Measurements from ENCODE around the gene SLC9A3. TPM values are rescaled to one million over a fixed set of nuclear protein-coding genes. Genes with fewer than 3 reads are reported as not detected.

Gene SLC9A3
- total and polyA plus RNA-seq, 2 donors = 2.1 to 2.8 TPM

GRCh38 chr5:539469-540070 lies 15.3 kb upstream of the SLC9A3 start:
- H3K36me3 ChIP-seq (ENCODE audit: insufficient read depth) = no peaks in the 10 kb centered on the region
- no peak overlapping the region for H3K27ac ChIP-seq (ENCODE audit: low read depth)
- no peak overlapping the region for H3K4me3 ChIP-seq (ENCODE audit: low read depth, low read length)
- H3K4me1 ChIP-seq (ENCODE audit: insufficient read depth) = no peaks in the 10 kb centered on the region
- whole genome bisulfite sequencing = 45% methylated on average over 25 of the region's 25 CpGs
- DNase-seq (ENCODE audit: extremely low spot score) = no peak

GRCh38 chr5:538801-539468 lies 14.7 kb upstream of the SLC9A3 start:
- H3K4me1 ChIP-seq (ENCODE audit: insufficient read depth) = no peaks in the 10 kb centered on the region
- no peak overlapping the region for H3K4me3 ChIP-seq (ENCODE audit: low read depth, low read length)
- 65% methylated on average over 27 of the region's 27 CpGs for WGBS
- DNase-seq (ENCODE audit: extremely low spot score) = no peak
- H3K36me3 ChIP-seq (ENCODE audit: insufficient read depth) = no peaks in the 10 kb centered on the region
- no peak overlapping the region for H3K27ac ChIP-seq (ENCODE audit: low read depth)

GRCh38 chr5:538271-538771 lies 14.1 kb upstream of the SLC9A3 start:
- Histone ChIP-seq H3K4me3 (ENCODE audit: low read depth, low read length) (no peak overlapping the region), H3K27ac (ENCODE audit: low read depth) (no peak overlapping the region), H3K4me1 (ENCODE audit: insufficient read depth) (no peaks in the 10 kb centered on the region), H3K36me3 (ENCODE audit: insufficient read depth) (no peaks in the 10 kb centered on the region)
- 93% methylated on average over 27 of the region's 27 CpGs for WGBS
- no peak for DNase-seq (ENCODE audit: extremely low spot score)

DNA sequence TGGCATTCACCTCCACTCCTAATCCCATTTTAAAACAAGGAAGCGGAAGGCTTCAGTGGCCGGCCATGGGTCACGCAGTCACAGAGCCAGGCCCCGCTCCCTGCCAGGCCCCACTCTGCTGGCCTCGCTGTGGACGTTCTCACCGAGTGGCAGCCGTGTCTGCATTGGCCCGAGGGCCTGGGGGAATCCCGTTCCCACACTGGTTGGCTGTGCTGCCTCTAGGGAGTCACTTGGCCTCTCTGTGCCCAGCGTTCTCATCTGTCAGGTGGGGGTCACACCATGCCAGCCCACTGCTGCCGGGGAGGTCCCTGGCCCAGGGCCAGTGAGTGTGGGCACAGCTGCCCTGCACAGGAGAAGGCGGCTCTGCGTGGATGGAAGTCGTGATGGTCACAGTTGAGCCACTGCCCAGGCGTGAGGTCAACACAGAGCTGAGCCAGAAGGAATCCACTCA lies 13.4 kb upstream of the SLC9A3 start:
- WGBS = 88% methylated on average over 16 of the region's 16 CpGs
- no peak overlapping the region for H3K27ac ChIP-seq (ENCODE audit: low read depth)
- H3K4me1 ChIP-seq (ENCODE audit: insufficient read depth) = no peaks in the 10 kb centered on the region
- H3K36me3 ChIP-seq (ENCODE audit: insufficient read depth) = no peaks in the 10 kb centered on the region
- no peak for DNase-seq (ENCODE audit: extremely low spot score)
- H3K4me3 ChIP-seq (ENCODE audit: low read depth, low read length) = no peak overlapping the region

DNA sequence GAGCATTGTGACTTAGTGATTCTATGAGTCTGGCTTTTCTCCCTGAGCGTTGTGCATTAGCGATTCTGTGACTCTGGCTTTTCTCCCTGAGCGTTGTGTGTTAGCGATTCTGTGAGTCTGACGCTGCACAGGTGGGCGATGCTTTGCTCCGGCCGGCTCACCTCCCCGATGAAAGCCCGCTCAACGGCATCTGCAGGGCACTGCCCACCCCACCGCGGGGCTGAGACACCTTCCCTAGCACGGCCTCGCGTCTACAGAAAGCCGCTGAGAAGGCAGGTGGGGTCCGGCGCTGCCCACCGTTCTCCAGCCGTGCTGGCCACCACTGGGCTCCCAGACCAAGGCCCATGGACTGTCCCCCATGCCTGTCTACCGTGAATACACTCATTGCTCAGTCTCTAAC lies 12.8 kb upstream of the SLC9A3 start:
- WGBS = 79% methylated on average over 22 of the region's 22 CpGs
- DNase-seq (ENCODE audit: extremely low spot score) = no peak
- H3K27ac ChIP-seq (ENCODE audit: low read depth) = no peak overlapping the region
- H3K4me1 ChIP-seq (ENCODE audit: insufficient read depth) = no peaks in the 10 kb centered on the region
- no peak overlapping the region for H3K4me3 ChIP-seq (ENCODE audit: low read depth, low read length)
- no peaks in the 10 kb centered on the region for H3K36me3 ChIP-seq (ENCODE audit: insufficient read depth)

- no peak for DNase-seq (ENCODE audit: extremely low spot score)
- WGBS = 65% methylated on average over 27 of the region's 27 CpGs
- no peak overlapping the region for H3K27ac ChIP-seq (ENCODE audit: low read depth)
- H3K4me3 ChIP-seq (ENCODE audit: low read depth, low read length) = no peak overlapping the region
- H3K36me3 ChIP-seq (ENCODE audit: insufficient read depth) = no peaks in the 10 kb centered on the region
- no peaks in the 10 kb centered on the region for H3K4me1 ChIP-seq (ENCODE audit: insufficient read depth)
Observed at GRCh38 chr5:535846-536698, 11.8 kb upstream of the SLC9A3 start.

DNA sequence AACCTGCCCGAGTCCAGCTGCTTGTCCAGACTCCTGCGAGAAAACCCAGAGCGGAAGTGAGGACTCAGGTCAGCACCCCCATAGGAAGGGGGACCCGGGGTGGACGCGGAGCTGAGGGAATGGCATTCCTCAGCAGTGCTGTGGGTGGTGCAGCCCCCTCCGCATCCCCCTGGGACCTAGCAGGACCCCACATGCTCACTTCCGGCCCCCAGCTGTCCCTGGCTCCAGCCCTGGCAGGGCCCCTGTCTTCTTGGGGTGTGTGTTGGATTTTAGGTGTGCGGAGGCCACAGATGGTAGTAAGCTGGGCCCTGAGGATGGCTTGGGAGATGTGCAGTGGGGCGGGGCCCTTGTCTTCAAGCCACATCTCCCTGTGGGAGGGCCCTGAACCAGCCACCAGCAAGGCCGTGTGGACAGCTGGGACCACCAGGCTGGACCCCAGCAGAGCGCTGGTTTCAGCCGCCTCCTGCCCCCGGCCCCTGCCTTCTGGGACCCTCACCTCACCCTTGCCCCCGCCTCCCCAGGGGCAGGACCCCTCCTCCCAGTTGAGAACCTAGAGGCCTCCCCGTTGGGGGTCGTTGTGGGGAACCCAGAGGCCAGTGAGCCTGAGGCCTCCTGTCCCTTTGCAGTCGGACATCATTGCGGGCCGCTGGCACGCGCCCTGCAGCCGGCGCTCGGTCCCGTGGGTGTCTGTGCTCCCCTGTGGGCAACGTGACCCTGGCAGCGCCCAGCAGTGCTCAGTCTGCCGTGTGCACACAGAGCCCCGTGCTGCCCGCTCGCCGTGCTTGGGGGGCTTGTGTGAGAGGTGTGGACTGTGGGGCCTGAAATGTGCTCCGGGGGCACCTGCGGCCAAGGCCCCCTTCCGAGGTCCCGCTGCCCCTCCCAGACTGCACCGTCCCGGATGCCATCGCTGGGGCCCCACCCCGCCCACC lies 10.8 kb upstream of the SLC9A3 start:
- no peaks in the 10 kb centered on the region for H3K4me1 ChIP-seq (ENCODE audit: insufficient read depth)
- WGBS = 89% methylated on average over 41 of the region's 41 CpGs
- no peaks in the 10 kb centered on the region for H3K36me3 ChIP-seq (ENCODE audit: insufficient read depth)
- no peak overlapping the region for H3K4me3 ChIP-seq (ENCODE audit: low read depth, low read length)
- H3K27ac ChIP-seq (ENCODE audit: low read depth) = no peak overlapping the region
- no peak for DNase-seq (ENCODE audit: extremely low spot score)

DNA sequence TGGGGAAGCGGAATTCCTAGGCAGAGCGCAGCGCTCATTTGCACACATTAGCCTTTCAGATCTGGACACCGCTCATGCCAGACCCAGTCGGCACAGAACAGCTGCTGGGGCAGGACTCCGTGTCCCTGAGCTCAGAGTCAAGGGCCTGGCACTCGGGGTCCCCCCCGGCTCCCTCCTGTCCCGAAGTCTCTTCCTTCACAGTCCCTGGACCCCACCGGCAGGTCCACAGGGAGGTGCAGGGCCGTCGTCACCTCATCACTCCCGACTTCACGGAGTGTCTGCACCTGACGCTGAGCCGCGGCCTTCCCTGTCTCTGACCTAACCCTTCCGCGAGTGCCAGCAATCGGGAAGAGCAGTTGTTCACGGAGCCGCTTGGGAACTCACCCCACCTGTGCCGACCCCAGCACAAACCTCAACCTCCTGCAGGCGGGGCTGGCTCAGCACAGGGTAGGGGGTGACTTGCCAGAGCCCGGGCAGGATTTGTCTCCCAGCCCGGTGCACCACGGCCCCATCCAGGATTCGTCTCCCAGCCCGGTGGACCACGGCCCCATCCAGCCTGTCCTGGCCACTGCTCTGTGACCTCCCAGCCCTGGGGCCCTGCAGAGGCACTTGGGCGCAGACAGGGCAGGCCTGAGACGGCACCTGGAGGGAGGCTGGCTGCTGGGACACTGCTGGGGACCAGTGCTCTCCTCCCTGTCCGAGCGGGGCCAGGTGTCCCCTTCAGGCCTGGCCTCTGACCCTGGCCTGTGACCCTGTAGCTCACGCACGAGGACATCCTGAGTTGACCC lies 9.9 kb upstream of the SLC9A3 start:
- Histone ChIP-seq H3K27ac (ENCODE audit: low read depth) (no peak overlapping the region), H3K4me3 (ENCODE audit: low read depth, low read length) (no peak overlapping the region), H3K4me1 (ENCODE audit: insufficient read depth) (no peaks in the 10 kb centered on the region), H3K36me3 (ENCODE audit: insufficient read depth) (no peaks in the 10 kb centered on the region)
- WGBS = 78% methylated on average over 36 of the region's 36 CpGs
- DNase-seq (ENCODE audit: extremely low spot score) = no peak

GRCh38 chr5:533243-533954 lies 9.2 kb upstream of the SLC9A3 start:
- 69% methylated on average over 24 of the region's 24 CpGs for whole genome bisulfite sequencing
- DNase-seq (ENCODE audit: extremely low spot score) = no peak
- Histone ChIP-seq H3K36me3 (ENCODE audit: insufficient read depth) (no peaks in the 10 kb centered on the region), H3K27ac (ENCODE audit: low read depth) (no peak overlapping the region), H3K4me3 (ENCODE audit: low read depth, low read length) (no peak overlapping the region), H3K4me1 (ENCODE audit: insufficient read depth) (no peaks in the 10 kb centered on the region)

DNA sequence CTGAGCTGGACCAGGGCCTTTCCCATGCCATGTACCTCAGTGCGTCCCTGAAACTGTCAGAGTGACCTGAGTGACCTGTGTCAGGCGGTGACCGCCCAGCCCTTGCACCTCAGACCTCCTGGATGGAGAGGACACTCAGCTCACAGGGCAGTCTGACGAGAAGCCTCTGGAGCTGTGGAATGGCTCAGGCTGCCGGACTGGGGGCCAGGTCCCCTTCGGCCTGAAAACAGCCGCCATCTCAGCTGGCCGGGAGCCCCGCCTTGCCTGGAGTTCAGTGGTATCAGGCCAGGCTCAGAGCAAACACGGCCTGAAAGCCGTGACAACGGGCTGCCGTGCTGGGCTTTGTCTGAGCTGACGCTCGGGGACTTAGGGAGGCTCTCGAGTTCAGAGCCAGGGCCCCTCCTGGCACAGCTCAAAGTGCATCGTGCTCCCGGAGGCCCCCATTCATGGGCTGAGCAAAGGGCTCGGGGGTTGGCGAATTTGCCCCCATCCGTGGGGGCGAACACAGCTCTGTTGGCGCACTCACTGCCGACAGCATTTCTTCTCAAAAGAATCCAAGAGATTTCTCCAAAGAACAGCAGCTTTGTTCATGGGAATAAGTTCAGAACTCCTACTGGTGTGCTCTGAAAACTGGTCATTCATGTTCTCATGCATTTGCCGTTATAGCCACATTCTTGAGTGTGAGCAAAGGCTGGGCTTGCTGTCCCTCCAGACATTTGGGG lies 8.4 kb upstream of the SLC9A3 start:
- Histone ChIP-seq H3K4me3 (ENCODE audit: low read depth, low read length) (no peak overlapping the region), H3K36me3 (ENCODE audit: insufficient read depth) (no peaks in the 10 kb centered on the region), H3K27ac (ENCODE audit: low read depth) (no peak overlapping the region), H3K4me1 (ENCODE audit: insufficient read depth) (no peaks in the 10 kb centered on the region)
- DNase-seq (ENCODE audit: extremely low spot score) = no peak
- WGBS = 53% methylated on average over 25 of the region's 25 CpGs

DNA sequence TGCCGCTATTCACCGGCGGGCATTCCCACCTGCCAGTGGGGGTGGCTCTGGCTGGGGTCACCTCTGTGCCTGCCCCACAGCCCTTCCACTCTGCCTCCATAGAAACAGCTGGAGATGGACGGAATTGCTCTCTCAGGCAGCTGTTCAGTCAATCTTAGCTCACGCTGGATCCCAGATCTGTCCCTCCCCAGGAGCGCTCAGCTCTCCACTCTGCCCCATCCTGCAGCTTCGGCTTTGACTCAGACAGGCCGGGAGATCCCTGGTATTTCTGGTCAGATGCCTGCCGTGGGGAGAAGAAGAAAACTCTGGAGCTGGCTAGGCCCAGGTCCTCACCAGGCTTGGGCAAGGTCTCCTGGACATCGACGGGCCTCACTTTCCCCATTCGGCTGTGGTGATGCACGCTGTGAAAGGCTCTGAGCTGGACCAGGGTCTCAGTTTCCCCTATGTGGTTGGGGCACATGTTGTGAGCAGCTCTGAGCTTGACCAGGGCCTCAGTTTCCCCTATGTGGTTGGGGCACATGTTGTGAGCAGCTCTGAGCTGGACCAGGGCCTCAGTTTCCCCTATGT lies 7.6 kb upstream of the SLC9A3 start:
- Histone ChIP-seq H3K27ac (ENCODE audit: low read depth) (no peak overlapping the region), H3K4me3 (ENCODE audit: low read depth, low read length) (no peak overlapping the region), H3K36me3 (ENCODE audit: insufficient read depth) (no peaks in the 10 kb centered on the region), H3K4me1 (ENCODE audit: insufficient read depth) (no peaks in the 10 kb centered on the region)
- no peak for DNase-seq (ENCODE audit: extremely low spot score)
- WGBS = 86% methylated on average over 13 of the region's 13 CpGs
